Measurements from ENCODE around the gene HINT1.

DNA sequence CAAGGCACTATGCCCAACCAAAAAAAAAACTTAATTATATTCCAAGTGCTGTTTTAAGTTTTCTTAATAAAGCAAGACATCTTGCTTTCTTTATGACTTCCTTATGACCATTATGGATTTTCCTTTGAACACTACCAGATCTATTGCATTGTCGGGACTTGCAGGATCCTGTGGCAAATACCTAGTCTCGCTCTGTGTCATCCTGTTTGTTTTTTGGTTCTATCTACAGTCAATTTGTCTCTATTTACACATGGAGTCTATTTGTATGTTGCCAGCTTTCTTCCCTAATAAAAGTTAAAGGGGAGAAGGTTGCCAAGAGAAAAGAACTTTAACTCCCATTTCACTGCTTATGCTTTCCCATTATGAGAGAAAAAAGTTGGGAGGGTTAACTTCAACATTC, 4.9 kb downstream of the HINT1 start:
- TF ChIP-seq, protein P1, sequence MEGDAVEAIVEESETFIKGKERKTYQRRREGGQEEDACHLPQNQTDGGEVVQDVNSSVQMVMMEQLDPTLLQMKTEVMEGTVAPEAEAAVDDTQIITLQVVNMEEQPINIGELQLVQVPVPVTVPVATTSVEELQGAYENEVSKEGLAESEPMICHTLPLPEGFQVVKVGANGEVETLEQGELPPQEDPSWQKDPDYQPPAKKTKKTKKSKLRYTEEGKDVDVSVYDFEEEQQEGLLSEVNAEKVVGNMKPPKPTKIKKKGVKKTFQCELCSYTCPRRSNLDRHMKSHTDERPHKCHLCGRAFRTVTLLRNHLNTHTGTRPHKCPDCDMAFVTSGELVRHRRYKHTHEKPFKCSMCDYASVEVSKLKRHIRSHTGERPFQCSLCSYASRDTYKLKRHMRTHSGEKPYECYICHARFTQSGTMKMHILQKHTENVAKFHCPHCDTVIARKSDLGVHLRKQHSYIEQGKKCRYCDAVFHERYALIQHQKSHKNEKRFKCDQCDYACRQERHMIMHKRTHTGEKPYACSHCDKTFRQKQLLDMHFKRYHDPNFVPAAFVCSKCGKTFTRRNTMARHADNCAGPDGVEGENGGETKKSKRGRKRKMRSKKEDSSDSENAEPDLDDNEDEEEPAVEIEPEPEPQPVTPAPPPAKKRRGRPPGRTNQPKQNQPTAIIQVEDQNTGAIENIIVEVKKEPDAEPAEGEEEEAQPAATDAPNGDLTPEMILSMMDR (conservative IDR thresholded peaks at IDR 0.05), result no peak
- TF ChIP-seq ZFX (IDR thresholded peaks at IDR 0.05), result no peak

Measured in C4-2B (cell line).